ENCODE data around the gene USP50.

Gene USP50

DNA sequence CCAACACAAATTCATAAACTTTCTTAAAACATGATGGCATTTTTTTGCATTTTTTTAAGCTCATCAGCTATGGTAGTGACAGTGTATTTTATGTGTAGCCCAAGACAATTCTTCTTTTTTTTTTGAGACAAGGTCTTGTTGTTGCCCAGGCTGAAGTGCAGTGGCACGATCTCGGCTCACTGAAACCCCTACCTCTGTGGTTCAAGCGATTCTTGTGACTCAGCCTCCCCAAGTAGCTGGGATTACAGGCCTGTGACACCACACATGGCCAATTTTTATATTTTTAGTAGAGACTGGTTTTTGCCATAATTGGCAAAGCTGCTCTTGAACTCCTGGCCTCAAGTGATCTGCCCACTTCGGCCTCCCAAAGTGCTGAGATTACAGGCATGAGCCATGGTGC is 17.3 kb upstream of the USP50 start:
- Histone ChIP-seq H3K4me3 (no peak overlapping the region), H3K36me3 (peaks cover 32 to 72% (median 36%) of the 10 kb centered on the region in 3 donors), H3K4me1 (no peaks in the 10 kb centered on the region), H3K27me3 (no peaks in the 10 kb centered on the region), H3K9me3 (no peaks in the 10 kb centered on the region), H3K27ac (no peak overlapping the region)
- no peak for DNase-seq
- TF ChIP-seq, protein P1, sequence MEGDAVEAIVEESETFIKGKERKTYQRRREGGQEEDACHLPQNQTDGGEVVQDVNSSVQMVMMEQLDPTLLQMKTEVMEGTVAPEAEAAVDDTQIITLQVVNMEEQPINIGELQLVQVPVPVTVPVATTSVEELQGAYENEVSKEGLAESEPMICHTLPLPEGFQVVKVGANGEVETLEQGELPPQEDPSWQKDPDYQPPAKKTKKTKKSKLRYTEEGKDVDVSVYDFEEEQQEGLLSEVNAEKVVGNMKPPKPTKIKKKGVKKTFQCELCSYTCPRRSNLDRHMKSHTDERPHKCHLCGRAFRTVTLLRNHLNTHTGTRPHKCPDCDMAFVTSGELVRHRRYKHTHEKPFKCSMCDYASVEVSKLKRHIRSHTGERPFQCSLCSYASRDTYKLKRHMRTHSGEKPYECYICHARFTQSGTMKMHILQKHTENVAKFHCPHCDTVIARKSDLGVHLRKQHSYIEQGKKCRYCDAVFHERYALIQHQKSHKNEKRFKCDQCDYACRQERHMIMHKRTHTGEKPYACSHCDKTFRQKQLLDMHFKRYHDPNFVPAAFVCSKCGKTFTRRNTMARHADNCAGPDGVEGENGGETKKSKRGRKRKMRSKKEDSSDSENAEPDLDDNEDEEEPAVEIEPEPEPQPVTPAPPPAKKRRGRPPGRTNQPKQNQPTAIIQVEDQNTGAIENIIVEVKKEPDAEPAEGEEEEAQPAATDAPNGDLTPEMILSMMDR (IDR thresholded peaks at IDR 0.05): no peak
- intact Hi-C loops (cut with DNase I; ENCODE audit: low total_unique reads): no loop called here

DNA sequence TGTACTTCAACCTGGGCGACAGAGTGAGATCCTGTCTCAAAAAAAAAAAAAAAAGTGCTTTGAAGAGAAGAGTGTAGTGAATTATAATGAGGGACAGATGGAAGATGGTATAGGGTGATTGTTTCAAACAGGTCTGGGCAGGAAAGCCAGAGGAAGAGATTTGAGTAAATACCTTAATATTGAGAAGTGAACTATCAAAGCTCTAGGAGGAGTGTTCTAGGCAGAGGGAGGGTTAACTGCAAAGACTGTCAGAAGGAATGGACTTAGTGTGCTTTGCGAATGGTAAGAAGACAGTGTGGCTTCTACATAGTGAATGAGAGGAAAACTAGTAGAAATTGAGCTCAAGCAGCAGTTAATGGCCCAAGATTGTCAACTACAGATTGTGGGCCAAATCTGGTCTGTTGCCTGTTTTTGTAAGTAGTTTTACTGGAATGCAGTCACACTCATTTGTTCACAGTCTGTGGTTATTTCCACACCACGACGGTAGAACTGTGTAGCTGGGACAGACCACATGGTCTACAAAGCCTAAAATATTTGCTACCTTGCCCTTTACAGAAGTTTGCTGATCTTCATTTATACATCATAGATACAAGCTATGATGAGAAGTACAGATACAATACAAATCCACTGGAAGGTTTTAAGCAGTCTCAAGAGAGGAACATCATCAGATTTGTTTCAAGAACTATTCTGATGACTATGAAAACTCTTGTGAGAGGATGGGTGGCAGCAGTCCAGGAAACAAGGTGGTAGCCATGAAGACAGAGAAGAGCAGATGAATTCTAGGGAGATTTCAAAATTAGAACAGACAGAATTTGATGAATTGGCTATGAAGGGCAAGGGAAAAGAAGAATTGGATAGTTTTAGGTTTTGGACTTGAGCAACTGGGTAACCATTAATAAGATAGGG is 16.5 kb upstream of the USP50 start:
- no peaks in the 10 kb centered on the region for H3K27me3 ChIP-seq
- H3K27ac ChIP-seq: no peak overlapping the region
- no peak for DNase-seq
- no peaks in the 10 kb centered on the region for H3K9me3 ChIP-seq
- H3K4me3 ChIP-seq: no peak overlapping the region
- TF ChIP-seq, protein P1 (IDR thresholded peaks at IDR 0.05): no peak
- no peaks in the 10 kb centered on the region for H3K4me1 ChIP-seq
- H3K36me3 ChIP-seq: peaks cover 31 to 74% (median 32%) of the 10 kb centered on the region in 3 donors
- intact Hi-C loops (cut with DNase I; ENCODE audit: low total_unique reads): no loop called here

DNA sequence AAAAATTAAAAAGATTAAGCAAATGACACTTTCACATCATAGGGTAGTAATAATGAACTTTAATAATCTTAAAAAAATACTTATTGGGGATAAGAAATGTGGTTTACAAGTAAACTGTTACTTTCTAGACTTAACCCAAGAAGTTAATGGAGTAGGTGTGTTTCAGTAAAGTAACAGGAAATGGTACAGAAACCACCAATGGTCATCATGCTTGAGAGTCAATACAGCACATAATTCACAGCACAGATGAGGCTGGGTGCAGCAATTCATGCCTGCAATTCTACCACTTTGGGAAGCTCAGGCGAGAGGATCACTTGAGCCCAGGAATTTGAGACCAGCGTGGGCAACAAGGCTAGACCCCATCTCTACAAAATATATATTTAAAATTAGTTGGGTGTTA is 11.5 kb upstream of the USP50 start:
- no peaks in the 10 kb centered on the region for H3K27me3 ChIP-seq
- no peaks in the 10 kb centered on the region for H3K9me3 ChIP-seq
- TF ChIP-seq, protein P1 (IDR thresholded peaks at IDR 0.05): no peak
- no peak overlapping the region for H3K4me3 ChIP-seq
- H3K36me3 ChIP-seq: peaks cover 16 to 49% (median 24%) of the 10 kb centered on the region in 3 donors
- DNase-seq: no peak
- no peaks in the 10 kb centered on the region for H3K4me1 ChIP-seq
- H3K27ac ChIP-seq: no peak overlapping the region
- intact Hi-C loops (cut with DNase I; ENCODE audit: low total_unique reads): no loop called here

DNA sequence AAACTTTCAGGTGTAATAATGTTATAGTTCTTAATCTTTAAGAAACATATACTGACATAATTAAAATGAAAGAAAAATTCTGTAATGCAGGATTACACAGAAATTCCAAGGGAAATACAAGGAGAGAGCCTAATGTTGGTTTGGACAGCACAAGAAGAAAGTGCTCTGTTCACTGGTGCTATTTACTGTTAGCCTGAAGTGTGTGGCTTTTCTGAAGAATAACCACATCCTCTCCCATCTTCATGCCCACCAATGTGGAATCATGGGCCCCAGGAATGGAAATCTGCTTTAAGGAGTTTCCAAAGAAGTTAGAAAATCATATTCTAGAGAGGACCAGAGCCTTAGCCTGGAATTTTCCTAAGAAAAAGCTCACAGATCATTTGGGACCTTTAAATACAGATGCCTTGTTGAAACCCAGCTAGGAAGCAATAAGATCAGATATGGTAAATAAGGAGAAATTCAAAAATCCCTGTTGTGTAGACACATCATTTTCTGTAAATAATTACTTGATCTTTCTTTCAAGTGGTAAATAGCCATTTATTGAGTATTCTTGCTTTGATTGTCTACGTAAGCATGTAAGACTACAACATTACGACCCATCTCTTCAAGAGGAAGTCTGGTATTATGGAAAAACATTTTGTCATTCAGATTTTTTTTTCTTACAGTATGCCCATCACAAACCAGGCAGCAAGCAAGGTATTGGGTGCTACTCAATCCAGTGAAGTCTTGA is 10.3 kb upstream of the USP50 start:
- intact Hi-C loops (cut with DNase I; ENCODE audit: low total_unique reads): no loop called here
- H3K9me3 ChIP-seq: no peaks in the 10 kb centered on the region
- peaks cover 16 to 37% (median 21%) of the 10 kb centered on the region in 3 donors for H3K36me3 ChIP-seq
- no peak overlapping the region for H3K27ac ChIP-seq
- TF ChIP-seq, protein P1 (IDR thresholded peaks at IDR 0.05): no peak
- no peaks in the 10 kb centered on the region for H3K4me1 ChIP-seq
- no peak overlapping the region for H3K4me3 ChIP-seq
- no peaks in the 10 kb centered on the region for H3K27me3 ChIP-seq
- no peak for DNase-seq

DNA sequence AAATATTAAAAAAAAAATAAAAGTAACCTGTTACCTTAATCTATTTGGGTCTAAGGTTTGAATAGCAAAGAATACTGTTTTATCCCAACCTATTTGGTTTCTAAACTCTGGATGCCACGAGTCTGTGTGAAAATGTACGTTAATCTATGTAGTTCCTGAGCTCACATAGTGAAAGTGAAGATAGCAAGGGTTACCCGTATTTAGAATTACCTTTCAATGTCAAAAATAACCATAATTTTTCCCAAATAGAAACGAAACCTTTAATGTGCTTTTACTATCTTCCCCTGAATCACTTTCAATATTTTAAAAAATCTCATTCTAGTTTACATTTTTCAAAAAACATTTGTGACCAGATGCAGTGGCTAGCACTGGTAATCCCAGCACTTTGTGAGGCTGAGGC is 5.8 kb upstream of the USP50 start:
- TF ChIP-seq, protein P1 (IDR thresholded peaks at IDR 0.05): no peak
- Histone ChIP-seq H3K4me3 (no peak overlapping the region), H3K36me3 (peaks cover 0 to 4% (median 0%) of the 10 kb centered on the region in 3 donors), H3K27ac (no peak overlapping the region), H3K9me3 (no peaks in the 10 kb centered on the region), H3K4me1 (no peaks in the 10 kb centered on the region), H3K27me3 (no peaks in the 10 kb centered on the region)
- DNase-seq: no peak
- intact Hi-C loops (cut with DNase I; ENCODE audit: low total_unique reads): no loop called here
